Endodermal cell (in vitro differentiated cells): Measurements from ENCODE around the gene PHLDA1. TPM values are rescaled to one million over a fixed set of nuclear protein-coding genes. Genes with fewer than 3 reads are reported as not detected.
A peak's percentile ranks its signal among the peaks of the same experiment; 100 is the strongest.

Experiments
- DNase-seq: peaks from one replicate; pipeline ENCODE4 v3.0.0-alpha.2; 2017
- H3K27ac ChIP-seq: 2 replicates; pipeline ENCODE4 v1.5.1; 2013; ENCODE audit warnings: mild to moderate bottlenecking, low read depth, low read length, moderate library complexity
- H3K27me3 ChIP-seq: 2 replicates; pipeline ENCODE4 v1.6.1; 2013; ENCODE audit warnings: mild to moderate bottlenecking, low read length, moderate library complexity; ENCODE audit not compliant: insufficient read depth, control insufficient read depth, poor library complexity, severe bottlenecking
- H3K36me3 ChIP-seq: 2 replicates; pipeline ENCODE4 v1.7.0; 2013; ENCODE audit warnings: mild to moderate bottlenecking, low read length, moderate library complexity; ENCODE audit not compliant: control insufficient read depth, insufficient read depth
- H3K4me1 ChIP-seq: one replicate; pipeline ENCODE4 v1.7.0; 2013; ENCODE audit warnings: low read length; ENCODE audit not compliant: control insufficient read depth, insufficient read depth
- H3K4me3 ChIP-seq: 2 replicates; pipeline ENCODE4 v1.5.1; 2013; ENCODE audit warnings: mild to moderate bottlenecking, low read length, moderate library complexity
- H3K9ac ChIP-seq: 2 replicates; pipeline ENCODE4 v1.6.1; 2013; ENCODE audit warnings: mild to moderate bottlenecking, low read length, moderate library complexity; ENCODE audit not compliant: poor library complexity, severe bottlenecking; ENCODE audit errors: extremely low read depth
- H3K9me3 ChIP-seq: 2 replicates; pipeline ENCODE4 v1.6.1; 2013; ENCODE audit warnings: mild to moderate bottlenecking, low read length, moderate library complexity; ENCODE audit not compliant: control insufficient read depth
- H3K27ac Mint-ChIP-seq: 2 replicates; pipeline ENCODE4 v1.8.0; 2020; ENCODE audit warnings: mixed read lengths
- H3K27me3 Mint-ChIP-seq: 2 replicates; pipeline ENCODE4 v1.8.0; 2021; ENCODE audit warnings: mild to moderate bottlenecking, mixed read lengths; ENCODE audit not compliant: insufficient read depth
- H3K36me3 Mint-ChIP-seq: 2 replicates; pipeline ENCODE4 v1.8.0; 2020; ENCODE audit warnings: low read depth, mixed read lengths
- H3K4me1 Mint-ChIP-seq: 2 replicates; pipeline ENCODE4 v1.8.0; 2020; ENCODE audit warnings: mixed read lengths
- H3K4me3 Mint-ChIP-seq: 2 replicates; pipeline ENCODE4 v1.8.0; 2020; ENCODE audit warnings: mild to moderate bottlenecking, moderate library complexity, mixed read lengths
- H3K9me3 Mint-ChIP-seq: 2 replicates; pipeline ENCODE4 v1.8.0; 2020; ENCODE audit warnings: mild to moderate bottlenecking, mixed read lengths
- WGBS, 2 experiments: methylation state at CpG; one replicate each; pipeline versions ENCODE4 v1.1.5 to v1.1.7; 2013; ENCODE audit warnings: missing lambda C conversion rate in 2 of 2, mixed read lengths in 1 of 2; ENCODE audit not compliant: insufficient coverage in 1 of 2, insufficient read length in 1 of 2; 5-methylcytosine and 5-hydroxymethylcytosine counted together
- total RNA-seq, 2 donors: library from RNA; stranded (reverse); fragmentation: NEBNext Ultra II Directional in 1 of 2; extraction: Animal tissue kit (Norgen Biotek cat#: 25700) in 1 of 2; gene quantifications; 2 replicates in 1 of 2; 3 replicates in 1 of 2; pipeline ENCODE4 v1.2.1, GENCODE V29; 2021
- TF ChIP-seq, protein P1 (sequence below): fragments of 200-600 bp; sonication (generic); conservative IDR thresholded peaks from 2 replicates; pipeline ENCODE4 v1.5.0; 2021; ENCODE audit warnings: antibody characterized with exemption, mild to moderate bottlenecking

PHLDA1 gene
- total RNA-seq, 2 donors from 2014 or later = 3.7 to 16.2 TPM

- Histone ChIP-seq H3K4me3 (no peak overlapping the region), H3K9me3 (no peaks in the 10 kb centered on the region), H3K27me3 (no peaks in the 10 kb centered on the region), H3K9ac (no peak overlapping the region), H3K4me1 (peaks cover 12% of the 10 kb centered on the region), H3K36me3 (no peaks in the 10 kb centered on the region), H3K27ac (no peak overlapping the region)
- 89 to 91% methylated on average over 1 to 3 of the region's 3 CpGs for WGBS, 2 experiments
- Mint-ChIP-seq H3K4me3 (no peak overlapping the region), H3K9me3 (no peaks in the 10 kb centered on the region), H3K27me3 (no peaks in the 10 kb centered on the region), H3K36me3 (peaks cover 2% of the 10 kb centered on the region), H3K27ac (no peak overlapping the region), H3K4me1 (peaks cover 35% of the 10 kb centered on the region)
- TF ChIP-seq, protein P1, sequence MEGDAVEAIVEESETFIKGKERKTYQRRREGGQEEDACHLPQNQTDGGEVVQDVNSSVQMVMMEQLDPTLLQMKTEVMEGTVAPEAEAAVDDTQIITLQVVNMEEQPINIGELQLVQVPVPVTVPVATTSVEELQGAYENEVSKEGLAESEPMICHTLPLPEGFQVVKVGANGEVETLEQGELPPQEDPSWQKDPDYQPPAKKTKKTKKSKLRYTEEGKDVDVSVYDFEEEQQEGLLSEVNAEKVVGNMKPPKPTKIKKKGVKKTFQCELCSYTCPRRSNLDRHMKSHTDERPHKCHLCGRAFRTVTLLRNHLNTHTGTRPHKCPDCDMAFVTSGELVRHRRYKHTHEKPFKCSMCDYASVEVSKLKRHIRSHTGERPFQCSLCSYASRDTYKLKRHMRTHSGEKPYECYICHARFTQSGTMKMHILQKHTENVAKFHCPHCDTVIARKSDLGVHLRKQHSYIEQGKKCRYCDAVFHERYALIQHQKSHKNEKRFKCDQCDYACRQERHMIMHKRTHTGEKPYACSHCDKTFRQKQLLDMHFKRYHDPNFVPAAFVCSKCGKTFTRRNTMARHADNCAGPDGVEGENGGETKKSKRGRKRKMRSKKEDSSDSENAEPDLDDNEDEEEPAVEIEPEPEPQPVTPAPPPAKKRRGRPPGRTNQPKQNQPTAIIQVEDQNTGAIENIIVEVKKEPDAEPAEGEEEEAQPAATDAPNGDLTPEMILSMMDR = no peak
- DNase-seq = no peak
These were observed 9.1 kb downstream of the PHLDA1 start for GRCh38 chr12:76022506-76022905.

DNA sequence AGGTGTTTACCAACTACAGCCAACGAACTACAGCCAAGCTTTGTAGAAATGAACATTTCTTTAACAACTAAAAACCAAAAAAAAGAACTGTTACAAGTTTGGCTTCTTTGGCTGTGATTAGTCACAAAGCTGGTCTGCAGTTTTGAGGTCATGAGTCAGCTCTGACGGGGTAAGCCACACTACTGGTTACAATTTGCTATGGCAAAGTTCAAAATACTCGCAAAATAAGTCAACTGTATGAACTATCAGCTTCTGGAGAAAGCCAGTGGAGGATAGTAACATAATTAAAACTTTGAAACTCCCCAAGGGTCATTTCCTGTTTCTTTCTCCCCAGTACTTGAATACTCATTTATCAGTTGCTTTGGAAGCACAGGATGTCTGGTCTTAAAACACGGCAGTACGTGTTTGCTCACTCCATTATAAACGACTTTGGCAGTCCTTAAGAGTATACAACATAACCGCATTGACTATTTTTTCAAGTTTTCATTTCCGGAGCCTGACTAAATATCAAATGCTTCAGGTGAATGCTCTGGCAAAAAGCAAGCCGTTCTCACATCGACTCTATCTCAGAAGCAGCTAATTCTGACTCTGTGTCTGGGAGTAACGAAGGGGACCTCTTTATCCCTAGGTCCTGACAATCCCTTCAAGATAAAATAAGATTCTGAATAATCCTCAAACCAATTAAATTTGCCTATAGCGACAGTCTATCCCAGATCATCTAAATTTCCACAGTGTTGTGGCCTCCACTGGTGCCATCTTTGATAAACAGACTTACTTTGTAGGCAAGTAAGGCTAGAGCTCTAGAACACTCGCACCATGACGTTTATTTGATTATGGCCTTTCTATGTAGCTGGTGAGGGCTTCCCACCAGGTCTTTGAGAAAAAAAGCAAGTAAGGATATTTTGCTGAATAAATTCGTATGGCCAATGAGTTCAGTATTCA lies 10.6 kb downstream of the PHLDA1 start:
- no peaks in the 10 kb centered on the region for H3K27me3 Mint-ChIP-seq
- H3K4me3 Mint-ChIP-seq = no peak overlapping the region
- H3K4me1 Mint-ChIP-seq = peaks cover 37% of the 10 kb centered on the region
- H3K36me3 Mint-ChIP-seq = no peaks in the 10 kb centered on the region
- no peak overlapping the region for H3K9ac ChIP-seq
- WGBS, 2 experiments = 89% methylated on average over 13 to 15 of the region's 15 CpGs
- H3K27me3 ChIP-seq = no peaks in the 10 kb centered on the region
- no peaks in the 10 kb centered on the region for H3K9me3 Mint-ChIP-seq
- peak overlapping the region; percentile 74 for H3K27ac Mint-ChIP-seq
- H3K27ac ChIP-seq = no peak overlapping the region
- H3K36me3 ChIP-seq = no peaks in the 10 kb centered on the region
- TF ChIP-seq, protein P1 = no peak
- H3K9me3 ChIP-seq = no peaks in the 10 kb centered on the region
- peaks cover 12% of the 10 kb centered on the region for H3K4me1 ChIP-seq
- no peak for DNase-seq
- H3K4me3 ChIP-seq = no peak overlapping the region

DNA sequence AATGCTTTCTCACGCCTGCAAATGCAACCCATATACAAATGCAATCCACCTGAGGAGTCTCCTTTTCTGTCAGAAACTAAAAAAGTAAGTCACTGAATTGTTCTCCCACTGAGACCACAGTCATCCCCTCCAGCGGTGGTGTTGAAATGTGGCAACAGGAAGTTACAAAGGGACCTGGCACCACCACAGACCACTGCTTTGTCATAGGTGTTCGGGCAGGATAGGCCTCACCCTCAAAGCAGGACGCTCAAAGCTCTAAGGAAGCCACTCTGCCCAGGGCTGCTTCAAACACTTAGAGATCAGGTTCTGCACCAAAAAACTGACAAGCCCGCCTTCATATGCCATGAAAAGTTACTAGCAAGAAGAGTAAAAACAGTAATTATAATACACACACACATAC lies 11.3 kb downstream of the PHLDA1 start:
- Mint-ChIP-seq H3K27me3 (peaks cover 2% of the 10 kb centered on the region), H3K4me3 (no peak overlapping the region), H3K27ac (peak overlapping the region; percentile 74), H3K4me1 (peaks cover 33% of the 10 kb centered on the region), H3K9me3 (no peaks in the 10 kb centered on the region), H3K36me3 (no peaks in the 10 kb centered on the region)
- Histone ChIP-seq H3K27ac (no peak overlapping the region), H3K9ac (no peak overlapping the region), H3K9me3 (no peaks in the 10 kb centered on the region), H3K4me3 (no peak overlapping the region), H3K27me3 (peaks cover 5% of the 10 kb centered on the region), H3K4me1 (peaks cover 12% of the 10 kb centered on the region), H3K36me3 (no peaks in the 10 kb centered on the region)
- peak; percentile 84 for DNase-seq
- TF ChIP-seq, protein P1 = no peak
- 75 to 76% methylated on average over 1 to 5 of the region's 5 CpGs for WGBS, 2 experiments
